Transverse colon (tissue), 3 donors: ENCODE measurements around the gene MUC4.
"Not testable (repeated sequence)": the region's sequence is repeated elsewhere in the genome, so short reads cannot be mapped to it uniquely, and the experiment has no call there.

Experiments
- EP300 ChIP-seq: sonication (generic); formaldehyde crosslinking; IDR thresholded peaks from one replicate; pipeline ENCODE4 v1.6.1; 2017; ENCODE audit warnings: antibody characterized with exemption, low read depth
- POLR2A ChIP-seq: fragments of 450-650 bp; IDR thresholded peaks from one replicate; pipeline ENCODE4 v1.6.1; 2016; ENCODE audit warnings: antibody characterized with exemption, mild to moderate bottlenecking, moderate library complexity
- TF ChIP-seq, protein P1 (sequence below), 5 experiments: fragments of 200-600 bp in 3 of 5; fragments of 450-650 bp in 2 of 5; sonication (generic) in 3 of 5; IDR thresholded peaks; 1 replicate in 2 of 5; 2 replicates in 3 of 5; pipeline ENCODE4 v1.5.1; 2016 to 2017; ENCODE audit warnings: antibody characterized with exemption in 5 of 5, inconsistent platforms in 3 of 5, mild to moderate bottlenecking in 2 of 5, moderate library complexity in 1 of 5

DNA sequence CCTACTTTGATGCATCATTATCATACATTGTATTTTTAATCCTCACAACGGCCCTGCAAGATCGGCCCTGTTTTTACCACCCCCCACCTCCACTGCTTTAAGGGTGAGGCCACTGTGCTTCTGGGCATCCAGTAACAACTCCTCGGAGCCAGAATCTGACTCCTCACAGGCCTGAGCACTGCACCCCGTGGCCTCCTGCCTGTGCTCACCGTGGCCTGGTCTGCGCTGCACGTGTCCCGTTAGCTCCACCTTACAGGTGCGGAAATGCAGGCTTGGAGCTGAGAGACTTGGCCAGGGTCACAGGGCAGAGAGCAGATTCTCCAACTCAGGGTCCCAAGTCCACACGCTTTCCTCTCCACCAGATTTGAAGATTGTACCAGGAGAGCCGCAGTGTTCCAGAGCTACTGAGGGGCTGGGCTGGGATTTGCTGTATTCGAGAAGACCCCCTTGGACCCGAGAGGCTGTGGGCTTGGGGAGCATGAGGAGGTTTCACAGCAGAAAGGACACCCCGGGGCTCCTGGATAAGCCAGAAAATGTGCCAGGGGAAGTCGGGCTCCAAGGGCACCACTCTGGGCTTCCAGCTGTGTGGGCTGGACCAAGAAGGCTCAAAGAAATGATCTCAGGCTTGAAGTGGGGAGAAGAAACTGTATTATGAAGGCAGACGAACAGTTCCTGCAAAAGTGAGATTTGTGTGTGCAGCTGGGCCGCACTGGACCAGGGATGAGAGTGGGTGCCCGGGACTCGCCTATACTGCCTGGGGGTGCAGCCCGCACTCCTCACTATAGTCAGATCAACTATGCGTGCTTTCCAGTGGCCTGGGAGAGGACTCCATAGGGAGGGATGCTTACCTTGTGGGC, 89.4 kb downstream of the MUC4 start:
- TF ChIP-seq POLR2A, EP300: not testable (repeated sequence)
- TF ChIP-seq, protein P1, sequence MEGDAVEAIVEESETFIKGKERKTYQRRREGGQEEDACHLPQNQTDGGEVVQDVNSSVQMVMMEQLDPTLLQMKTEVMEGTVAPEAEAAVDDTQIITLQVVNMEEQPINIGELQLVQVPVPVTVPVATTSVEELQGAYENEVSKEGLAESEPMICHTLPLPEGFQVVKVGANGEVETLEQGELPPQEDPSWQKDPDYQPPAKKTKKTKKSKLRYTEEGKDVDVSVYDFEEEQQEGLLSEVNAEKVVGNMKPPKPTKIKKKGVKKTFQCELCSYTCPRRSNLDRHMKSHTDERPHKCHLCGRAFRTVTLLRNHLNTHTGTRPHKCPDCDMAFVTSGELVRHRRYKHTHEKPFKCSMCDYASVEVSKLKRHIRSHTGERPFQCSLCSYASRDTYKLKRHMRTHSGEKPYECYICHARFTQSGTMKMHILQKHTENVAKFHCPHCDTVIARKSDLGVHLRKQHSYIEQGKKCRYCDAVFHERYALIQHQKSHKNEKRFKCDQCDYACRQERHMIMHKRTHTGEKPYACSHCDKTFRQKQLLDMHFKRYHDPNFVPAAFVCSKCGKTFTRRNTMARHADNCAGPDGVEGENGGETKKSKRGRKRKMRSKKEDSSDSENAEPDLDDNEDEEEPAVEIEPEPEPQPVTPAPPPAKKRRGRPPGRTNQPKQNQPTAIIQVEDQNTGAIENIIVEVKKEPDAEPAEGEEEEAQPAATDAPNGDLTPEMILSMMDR (IDR thresholded peaks at IDR 0.05) = not testable (repeated sequence)
